ENCODE results near the gene SPEM3.

SPEM3 gene

GRCh38 chr17:7403977-7404736, 24.5 kb upstream of the SPEM3 start, which contains the start of gene TMEM256:
TSS of gene TMEM256 (minus strand) at chr17:7404097. CDS start at chr17:7404084, 13 bp downstream.
- peak; percentile 96 for DNase-seq (ENCODE audit: low spot score)

GRCh38 chr17:7404737-7405349, 23.8 kb upstream of the SPEM3 start:
- peak; percentile 66 for DNase-seq (ENCODE audit: low spot score)

- DNase-seq (ENCODE audit: low spot score): no peak
Observed at GRCh38 chr17:7405350-7406234, 23.1 kb upstream of the SPEM3 start.

DNA sequence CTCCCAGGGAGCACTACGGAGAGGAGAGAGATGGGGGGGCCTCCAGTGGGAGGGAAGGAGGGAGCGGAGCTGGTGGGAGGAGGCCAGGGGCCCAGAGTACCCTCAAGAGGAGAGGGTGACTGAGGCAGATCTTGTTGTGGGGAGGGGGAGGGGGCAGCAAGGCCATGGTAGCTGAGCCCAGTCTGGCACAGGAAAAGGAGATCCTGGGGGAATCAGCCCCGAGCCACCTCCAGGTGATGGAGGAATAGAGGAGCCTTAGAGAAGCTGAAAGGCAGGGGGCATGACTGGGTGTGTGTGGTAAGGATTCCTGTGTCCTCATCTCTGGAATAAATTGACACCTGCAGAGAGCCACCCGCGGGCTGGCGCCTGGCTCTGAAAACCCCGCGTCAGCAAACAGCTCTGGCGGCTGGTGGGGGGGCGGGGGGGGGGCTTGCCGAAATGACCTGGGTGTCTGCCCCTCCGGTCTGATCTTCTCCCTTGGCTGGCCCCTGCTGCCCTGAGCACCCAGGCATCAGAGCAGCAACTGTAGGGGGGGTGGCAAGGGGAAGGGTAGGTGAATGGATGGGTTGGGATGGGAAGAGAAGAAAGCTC, 22.3 kb upstream of the SPEM3 start:
- DNase-seq (ENCODE audit: low spot score): no peak

DNA sequence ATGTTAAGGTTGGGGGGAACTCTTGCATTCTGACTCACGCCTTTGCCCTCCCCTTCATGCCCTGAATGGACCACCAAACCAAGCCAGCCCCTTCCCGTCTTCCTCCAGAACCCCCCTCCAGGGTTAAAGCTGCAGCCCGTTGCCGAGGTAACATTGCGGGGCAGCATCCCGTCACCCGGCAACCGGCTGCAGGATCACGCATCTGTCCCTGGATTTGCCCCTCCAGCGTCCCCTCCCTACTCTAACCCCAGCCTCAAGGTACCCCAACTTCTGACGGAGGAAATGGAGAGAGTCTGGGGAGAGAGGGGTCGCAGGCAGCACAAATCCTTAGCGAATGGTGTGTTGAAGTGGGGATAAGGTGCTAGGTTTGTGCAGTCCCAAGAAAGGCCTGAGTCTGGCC, 21.6 kb upstream of the SPEM3 start:
- no peak for DNase-seq (ENCODE audit: low spot score)

DNA sequence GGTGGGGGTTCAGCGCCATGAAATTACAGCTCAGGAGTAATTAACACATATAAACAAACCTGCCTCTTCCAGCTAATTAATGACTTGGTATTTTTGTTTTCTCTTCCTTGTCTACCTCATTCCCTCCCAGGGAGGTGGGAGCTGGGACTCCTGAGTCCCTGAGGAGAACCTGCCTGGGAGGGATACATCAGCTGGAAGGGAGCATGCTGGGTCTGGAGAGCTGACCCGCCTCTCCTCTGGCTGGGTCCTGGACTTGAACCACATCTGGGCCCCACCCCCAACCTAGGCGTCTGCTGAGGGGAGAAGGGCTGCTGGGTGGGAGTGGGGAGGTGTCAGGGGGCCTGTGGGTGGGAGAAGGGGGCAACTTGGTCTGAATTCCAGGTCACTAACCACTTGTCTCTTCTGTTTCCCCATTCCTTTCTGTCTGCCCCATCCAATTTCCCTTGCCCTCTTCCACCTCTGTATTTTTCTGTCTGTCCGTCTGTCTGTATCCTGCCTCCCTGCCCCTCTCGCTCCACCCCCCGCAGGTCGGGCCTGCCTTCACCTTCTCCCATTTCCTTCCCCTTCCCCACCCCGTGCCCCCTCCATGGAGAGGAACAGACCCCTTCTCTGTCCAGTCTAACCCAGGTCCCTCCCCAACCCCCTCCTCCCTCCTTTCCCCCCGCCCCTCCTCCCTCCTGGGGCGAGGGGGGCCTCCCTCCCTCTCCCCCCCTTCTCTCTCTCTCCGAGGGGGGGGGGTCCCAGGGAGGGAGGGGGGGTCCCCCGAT, 21.0 kb upstream of the SPEM3 start, which contains the start of gene NLGN2:
NLGN2 (plus strand) TSS at position 361 of the 767 bp plus-strand sequence. CDS start 411 bp downstream, outside the sequence.
- DNase-seq (ENCODE audit: low spot score): no peak

DNA sequence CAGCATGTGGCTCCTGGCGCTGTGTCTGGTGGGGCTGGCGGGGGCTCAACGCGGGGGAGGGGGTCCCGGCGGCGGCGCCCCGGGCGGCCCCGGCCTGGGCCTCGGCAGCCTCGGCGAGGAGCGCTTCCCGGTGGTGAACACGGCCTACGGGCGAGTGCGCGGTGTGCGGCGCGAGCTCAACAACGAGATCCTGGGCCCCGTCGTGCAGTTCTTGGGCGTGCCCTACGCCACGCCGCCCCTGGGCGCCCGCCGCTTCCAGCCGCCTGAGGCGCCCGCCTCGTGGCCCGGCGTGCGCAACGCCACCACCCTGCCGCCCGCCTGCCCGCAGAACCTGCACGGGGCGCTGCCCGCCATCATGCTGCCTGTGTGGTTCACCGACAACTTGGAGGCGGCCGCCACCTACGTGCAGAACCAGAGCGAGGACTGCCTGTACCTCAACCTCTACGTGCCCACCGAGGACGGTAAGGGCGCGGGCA, 20.4 kb upstream of the SPEM3 start:
- no peak for DNase-seq (ENCODE audit: low spot score)

DNA sequence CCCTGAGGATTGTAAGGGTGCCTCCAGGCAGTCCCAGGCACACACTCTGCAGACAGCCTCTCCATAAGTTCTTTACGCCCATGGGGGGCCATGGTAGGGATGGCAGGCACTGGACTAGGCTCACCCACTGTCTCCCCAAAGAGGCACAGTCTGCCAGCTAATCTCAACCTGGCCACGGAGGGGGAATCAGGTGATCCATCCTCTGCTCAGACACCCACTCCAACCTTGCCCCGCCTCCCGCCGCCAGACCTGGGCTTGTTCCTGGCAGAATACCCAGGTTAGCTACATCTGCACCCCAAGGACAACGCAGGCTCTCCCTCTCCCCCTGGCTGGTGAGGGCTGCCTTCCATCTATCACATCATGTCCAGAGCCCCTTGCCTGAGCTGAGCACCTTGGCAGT, 19.8 kb upstream of the SPEM3 start:
- no peak for DNase-seq (ENCODE audit: low spot score)

DNA sequence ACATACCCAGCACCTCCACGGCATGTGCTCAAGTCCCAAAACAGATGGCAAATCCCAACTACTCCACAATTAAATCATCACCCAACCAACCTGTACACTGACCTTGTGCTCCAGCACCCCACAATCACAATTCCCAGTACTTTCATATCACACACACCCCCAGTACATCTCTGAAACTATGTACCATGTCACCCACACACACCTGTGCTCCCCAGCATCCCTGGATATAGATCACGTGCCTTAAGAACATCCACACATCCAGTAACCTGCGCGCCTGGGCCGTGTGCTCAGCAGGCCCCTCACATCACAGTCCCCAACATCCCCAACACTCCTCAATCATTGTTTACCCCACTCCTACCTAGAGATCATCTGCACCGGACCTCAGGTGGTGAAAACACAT, 18.9 kb upstream of the SPEM3 start:
- DNase-seq (ENCODE audit: low spot score): no peak

DNA sequence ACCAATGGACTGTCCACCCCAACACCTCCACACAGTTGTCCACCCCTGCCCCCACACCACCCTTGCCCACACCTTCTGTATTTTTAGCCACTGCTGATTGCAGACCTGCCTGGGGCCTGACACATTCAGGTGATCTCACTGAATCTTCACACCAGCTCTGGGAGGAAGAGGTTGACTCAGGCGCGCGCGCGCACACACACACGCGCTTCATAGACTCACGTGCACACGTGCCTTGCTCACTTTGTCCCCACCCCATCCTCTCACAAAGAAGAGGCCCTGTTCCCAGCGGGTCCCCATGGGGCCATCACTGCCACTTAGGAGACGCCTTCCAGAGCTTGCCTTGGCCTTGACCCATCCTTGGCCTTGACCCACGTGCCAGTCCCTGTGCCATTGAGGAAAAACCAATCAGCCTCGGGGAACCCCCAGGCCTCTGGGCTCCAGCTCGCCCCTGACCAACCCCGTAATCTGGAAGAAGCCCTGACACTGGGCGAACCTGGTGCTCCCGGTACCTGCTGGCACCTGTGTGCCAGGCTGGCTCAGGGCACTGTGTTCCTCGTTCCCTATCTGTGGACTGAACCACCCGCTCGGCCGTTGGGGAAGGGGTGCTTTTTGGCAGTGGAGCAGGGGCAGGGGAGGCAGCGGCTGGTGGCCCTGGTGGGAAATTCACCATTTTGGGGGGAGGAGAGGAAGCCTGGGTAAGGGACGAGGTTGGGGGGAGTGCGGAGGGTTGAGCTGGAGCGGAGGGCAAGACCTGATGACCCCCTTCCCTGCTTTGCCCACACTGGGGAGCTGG, 17.8 kb upstream of the SPEM3 start:
- no peak for DNase-seq (ENCODE audit: low spot score)

GRCh38 chr17:7411427-7411750, 17.3 kb upstream of the SPEM3 start:
- DNase-seq (ENCODE audit: low spot score): no peak

- no peak for DNase-seq (ENCODE audit: low spot score)
Observed at GRCh38 chr17:7413346-7413985, 15.2 kb upstream of the SPEM3 start.

- DNase-seq (ENCODE audit: low spot score): no peak
Observed at GRCh38 chr17:7414837-7415236, 13.8 kb upstream of the SPEM3 start.

GRCh38 chr17:7415784-7416183, 12.9 kb upstream of the SPEM3 start:
- DNase-seq (ENCODE audit: low spot score): no peak

DNA sequence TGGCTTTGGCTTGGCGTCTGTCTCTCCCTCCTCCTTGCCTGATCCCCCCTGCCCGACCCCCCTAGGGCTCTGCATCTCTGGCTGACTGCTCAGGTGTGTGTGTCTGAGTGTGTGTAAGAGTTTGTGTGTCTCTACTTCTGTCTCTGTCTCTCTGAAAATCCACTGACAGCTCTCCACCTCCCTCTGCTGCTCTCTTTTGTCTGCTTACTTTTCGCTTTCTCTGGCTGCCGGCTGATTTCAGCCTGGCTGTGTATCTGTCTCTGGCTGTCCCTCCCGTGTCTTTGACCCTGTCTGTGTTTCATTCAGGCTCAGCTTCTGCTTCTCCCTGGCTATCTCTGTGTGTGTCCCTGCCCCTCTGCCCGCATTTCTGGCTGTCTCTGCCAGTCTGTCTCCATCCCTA, 12.3 kb upstream of the SPEM3 start:
- no peak for DNase-seq (ENCODE audit: low spot score)

DNA sequence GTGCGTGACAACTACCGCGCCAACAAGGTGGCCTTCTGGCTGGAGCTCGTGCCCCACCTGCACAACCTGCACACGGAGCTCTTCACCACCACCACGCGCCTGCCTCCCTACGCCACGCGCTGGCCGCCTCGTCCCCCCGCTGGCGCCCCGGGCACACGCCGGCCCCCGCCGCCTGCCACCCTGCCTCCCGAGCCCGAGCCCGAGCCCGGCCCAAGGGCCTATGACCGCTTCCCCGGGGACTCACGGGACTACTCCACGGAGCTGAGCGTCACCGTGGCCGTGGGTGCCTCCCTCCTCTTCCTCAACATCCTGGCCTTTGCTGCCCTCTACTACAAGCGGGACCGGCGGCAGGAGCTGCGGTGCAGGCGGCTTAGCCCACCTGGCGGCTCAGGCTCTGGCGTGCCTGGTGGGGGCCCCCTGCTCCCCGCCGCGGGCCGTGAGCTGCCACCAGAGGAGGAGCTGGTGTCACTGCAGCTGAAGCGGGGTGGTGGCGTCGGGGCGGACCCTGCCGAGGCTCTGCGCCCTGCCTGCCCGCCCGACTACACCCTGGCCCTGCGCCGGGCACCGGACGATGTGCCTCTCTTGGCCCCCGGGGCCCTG, 11.5 kb upstream of the SPEM3 start:
- DNase-seq (ENCODE audit: low spot score): no peak

- no peak for DNase-seq (ENCODE audit: low spot score)
Observed at GRCh38 chr17:7418472-7419152, 10.0 kb upstream of the SPEM3 start.

DNA sequence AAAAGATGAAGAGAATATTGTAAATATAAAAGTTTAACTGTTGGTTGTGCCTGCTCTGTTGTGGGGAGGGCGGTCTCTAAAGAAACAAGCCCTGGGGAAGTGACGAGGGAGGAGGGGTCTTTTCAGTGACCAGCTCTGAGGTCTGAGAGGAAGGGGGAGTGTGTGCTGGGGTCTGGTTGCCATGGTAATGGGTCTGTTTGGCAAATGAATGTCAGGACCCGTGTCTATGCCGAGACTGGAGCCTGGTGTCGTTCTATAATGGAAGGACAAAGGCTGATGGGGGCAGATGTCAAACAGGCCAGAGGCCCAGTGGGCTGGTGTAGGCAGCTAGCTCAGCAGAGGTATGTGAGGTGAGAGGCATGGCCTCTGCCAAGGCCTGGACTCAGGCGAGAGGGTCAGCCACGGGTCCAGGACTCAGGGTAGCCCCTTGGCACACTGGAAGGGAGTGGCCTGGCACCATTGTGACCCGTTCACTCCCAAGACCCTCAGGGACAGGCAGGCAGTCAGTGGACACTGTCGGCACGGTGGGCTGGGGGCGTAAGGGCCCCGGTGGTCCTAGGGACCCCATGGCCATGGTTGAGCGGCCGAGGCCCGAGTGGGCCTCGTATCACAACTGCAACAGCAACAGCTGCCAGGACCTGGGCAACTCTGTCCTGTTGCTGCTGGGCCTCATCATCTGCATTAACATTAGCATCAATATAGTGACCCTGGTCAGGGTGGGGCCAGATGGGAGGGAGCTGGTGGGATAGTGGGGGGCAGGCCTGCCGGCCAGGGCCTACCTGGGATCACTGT, 8.6 kb upstream of the SPEM3 start, which contains the start of gene SPEM1:
SPEM1 (plus strand) TSS at position 506 of the 792 bp plus-strand sequence; CDS start at position 567, 61 bp downstream.
- no peak for DNase-seq (ENCODE audit: low spot score)
